Tibial nerve (tissue), 4 donors: ENCODE measurements around the gene DNMT1. TPM values are rescaled to one million over a fixed set of nuclear protein-coding genes. Genes with fewer than 3 reads are reported as not detected.
A peak's percentile ranks its signal among the peaks of the same experiment; 100 is the strongest.

Experiments
- DNase-seq, 2 donors: peaks; one replicate each; pipeline ENCODE4 v3.0.0-alpha.2; 2019; ENCODE audit warnings: low spot score in 2 of 2
- H3K27ac ChIP-seq, 4 donors: fragments of 200-600 bp; sonication (generic) in 3 of 4; one replicate each; pipeline ENCODE4 v1.5.1; 2017 to 2019; ENCODE audit warnings: mild to moderate bottlenecking in 1 of 4
- H3K27me3 ChIP-seq, 2 donors: fragments of 200-600 bp; sonication (generic) in 1 of 2; one replicate each; pipeline versions ENCODE4 v1.5.1 to v1.6.0; 2017 to 2019
- H3K36me3 ChIP-seq, 3 donors: fragments of 200-600 bp; sonication (generic); one replicate each; pipeline ENCODE4 v1.5.1; 2018 to 2019
- H3K4me1 ChIP-seq, 4 donors: fragments of 200-600 bp; sonication (generic) in 3 of 4; one replicate each; pipeline ENCODE4 v1.5.1; 2017 to 2019
- H3K4me3 ChIP-seq, 4 donors: fragments of 200-600 bp; sonication (generic) in 3 of 4; one replicate each; pipeline ENCODE4 v1.5.1; 2017 to 2019; ENCODE audit warnings: mild to moderate bottlenecking in 1 of 4, moderate library complexity in 1 of 4
- H3K9me3 ChIP-seq, 4 donors: fragments of 200-600 bp; sonication (generic) in 3 of 4; one replicate each; pipeline ENCODE4 v1.5.1; 2017 to 2019
- CTCF ChIP-seq, 5 experiments: fragments of 200-600 bp in 3 of 5; fragments of 450-650 bp in 2 of 5; sonication (generic) in 3 of 5; IDR thresholded peaks; one replicate each; pipeline ENCODE4 v1.5.1; 2016 to 2019; ENCODE audit warnings: antibody characterized with exemption in 5 of 5, mild to moderate bottlenecking in 3 of 5, moderate library complexity in 2 of 5
- EP300 ChIP-seq, 2 donors: sonication (generic); formaldehyde crosslinking; IDR thresholded peaks; one replicate each; pipeline ENCODE4 v1.6.1; 2017; ENCODE audit warnings: antibody characterized with exemption in 2 of 2, mild to moderate bottlenecking in 1 of 2
- POLR2A ChIP-seq, 2 donors: fragments of 450-650 bp; IDR thresholded peaks; one replicate each; pipeline ENCODE4 v1.6.1; 2017; ENCODE audit warnings: antibody characterized with exemption in 2 of 2, mild to moderate bottlenecking in 2 of 2, moderate library complexity in 2 of 2
- WGBS, 2 donors: methylation state at CpG; one replicate each; pipeline ENCODE4 v1.1.5; 2018; 5-methylcytosine and 5-hydroxymethylcytosine counted together
- total RNA-seq, 4 donors: library from RNA; depleted of rRNA; stranded (reverse); fragments of >200 nt; gene quantifications; one replicate each; pipeline ENCODE4 v1.1.0, GENCODE V29; 2016

DNMT1 gene
- total RNA-seq, 4 donors from 2014 or later = 48.2 to 72.9 (median 55.2) TPM

GRCh38 chr19:10226376-10227025 lies 31.7 kb upstream of the DNMT1 start:
- no peak for TF ChIP-seq CTCF (IDR thresholded peaks at IDR 0.05)
- TF ChIP-seq EP300 (IDR thresholded peaks at IDR 0.05) = peak; percentile 76 to 93
- DNase-seq = peak; percentile 72 to 80
- Histone ChIP-seq H3K4me3 (peak overlapping the region; percentile 5 to 40 (median 13)), H3K27me3 (no peaks in the 10 kb centered on the region), H3K9me3 (no peaks in the 10 kb centered on the region), H3K4me1 (peaks cover 0 to 64% (median 27%) of the 10 kb centered on the region in 4 donors), H3K36me3 (peaks cover 0 to 28% (median 0%) of the 10 kb centered on the region in 3 donors), H3K27ac (peak overlapping the region; percentile 82 to 98 (median 90))
- 16 to 28% methylated on average over 11 of the region's 13 CpGs for WGBS, 2 donors

GRCh38 chr19:10226021-10226375 lies 31.2 kb upstream of the DNMT1 start:
- Histone ChIP-seq H3K27ac (peak overlapping the region; percentile 82 to 98 (median 90)), H3K4me1 (peaks cover 0 to 60% (median 27%) of the 10 kb centered on the region in 4 donors), H3K36me3 (peaks cover 0 to 33% (median 0%) of the 10 kb centered on the region in 3 donors), H3K27me3 (no peaks in the 10 kb centered on the region), H3K9me3 (no peaks in the 10 kb centered on the region), H3K4me3 (peak overlapping the region in 2 of 4 donors; percentile 1 to 5)
- WGBS, 2 donors = 29 to 56% methylated on average over 6 of the region's 6 CpGs
- TF ChIP-seq EP300 (IDR thresholded peaks at IDR 0.05) (no peak), POLR2A (IDR thresholded peaks at IDR 0.05) (no peak), CTCF (IDR thresholded peaks at IDR 0.05) (no peak)
- DNase-seq = no peak

- WGBS, 2 donors = 93 to 98% methylated on average over 21 to 23 of the region's 23 CpGs
- peaks cover 0 to 33% (median 0%) of the 10 kb centered on the region in 3 donors for H3K36me3 ChIP-seq
- H3K9me3 ChIP-seq = no peaks in the 10 kb centered on the region
- no peak for DNase-seq
- no peak for TF ChIP-seq EP300 (IDR thresholded peaks at IDR 0.05)
- no peak for TF ChIP-seq POLR2A (IDR thresholded peaks at IDR 0.05)
- TF ChIP-seq CTCF (IDR thresholded peaks at IDR 0.05) = no peak
- H3K27me3 ChIP-seq = no peaks in the 10 kb centered on the region
- H3K4me1 ChIP-seq = peaks cover 0 to 59% (median 20%) of the 10 kb centered on the region in 4 donors
- H3K4me3 ChIP-seq = no peak overlapping the region
- H3K27ac ChIP-seq = peak overlapping the region in 2 of 4 donors; percentile 3 to 95
Observed at GRCh38 chr19:10224337-10224736, 29.6 kb upstream of the DNMT1 start.

GRCh38 chr19:10223488-10224213 lies 28.9 kb upstream of the DNMT1 start:
- Histone ChIP-seq H3K27me3 (no peaks in the 10 kb centered on the region), H3K27ac (peak overlapping the region in 1 of 4 donors; percentile 95)
- TF ChIP-seq POLR2A (IDR thresholded peaks at IDR 0.05) (no peak), EP300 (IDR thresholded peaks at IDR 0.05) (no peak), CTCF (IDR thresholded peaks at IDR 0.05) (no peak)

More at GRCh38 chr19:10223488-10224213, 28.9 kb upstream of the DNMT1 start:
- H3K9me3 ChIP-seq = no peaks in the 10 kb centered on the region
- DNase-seq = no peak
- peaks cover 0 to 52% (median 18%) of the 10 kb centered on the region in 4 donors for H3K4me1 ChIP-seq
- peaks cover 0 to 33% (median 0%) of the 10 kb centered on the region in 3 donors for H3K36me3 ChIP-seq
- H3K4me3 ChIP-seq = no peak overlapping the region
- WGBS, 2 donors = 90 to 93% methylated on average over 28 of the region's 28 CpGs
